GM19455 (cell line): ENCODE results near the gene CDS2.

Experiments
- ATAC-seq: cut with Tn5 transposase; IDR thresholded peaks from one replicate; pipeline ENCODE4 v1.9.1; 2021; ENCODE audit not compliant: unreplicated experiment

CDS2 gene

GRCh38 chr20:5207138-5207537 lies 80.3 kb downstream of the CDS2 start:
- ATAC-seq: no peak

- no peak for ATAC-seq
Observed at GRCh38 chr20:5211803-5212714, 85.3 kb downstream of the CDS2 start.

GRCh38 chr20:5212907-5213487 lies 86.2 kb downstream of the CDS2 start:
- ATAC-seq: no peak

GRCh38 chr20:5214826-5215225 lies 88.0 kb downstream of the CDS2 start:
- no peak for ATAC-seq

- ATAC-seq: no peak
Observed at GRCh38 chr20:5215672-5216304, 89.0 kb downstream of the CDS2 start.

- ATAC-seq: no peak
Observed at GRCh38 chr20:5216663-5217062, 89.9 kb downstream of the CDS2 start.

- ATAC-seq: no peak
Observed at GRCh38 chr20:5217616-5218015, 90.8 kb downstream of the CDS2 start.

GRCh38 chr20:5220321-5221060 lies 93.7 kb downstream of the CDS2 start:
- no peak for ATAC-seq

GRCh38 chr20:5221061-5221430 lies 94.2 kb downstream of the CDS2 start:
- ATAC-seq: no peak

GRCh38 chr20:5222919-5223634 lies 96.3 kb downstream of the CDS2 start:
- ATAC-seq: peak; percentile 59

- ATAC-seq: no peak
Observed at GRCh38 chr20:5230544-5230943, 103.7 kb downstream of the CDS2 start.

GRCh38 chr20:5234158-5234557 lies 107.3 kb downstream of the CDS2 start:
- ATAC-seq: no peak

- no peak for ATAC-seq
Observed at GRCh38 chr20:5234978-5235377, 108.2 kb downstream of the CDS2 start.
